CD4-positive, CD25-positive, alpha-beta regulatory T cell (primary cell): ENCODE measurements around the gene PRKG1. TPM values are rescaled to one million over a fixed set of nuclear protein-coding genes. Genes with fewer than 3 reads are reported as not detected.

ENCODE experiments used
- ATAC-seq, 2 donors: fragments of 150-1000 bp; cut with Tn5 transposase; one replicate each; pipeline ENCODE4 v1.10.0; 2021; ENCODE audit warnings: low read depth in 2 of 2, moderate number of reproducible peaks in 2 of 2, moderate library complexity in 1 of 2
- DNase-seq, 3 donors: peaks; one replicate each; pipeline versions ENCODE4 v3.0.0 to v3.0.0-alpha.2; 2012 to 2022; ENCODE audit warnings: mixed read lengths in 1 of 3
- H3K27ac ChIP-seq: one replicate; pipeline ENCODE4 v1.7.0; 2013; ENCODE audit warnings: mild to moderate bottlenecking, low read length; ENCODE audit not compliant: insufficient read depth, poor library complexity, severe bottlenecking
- H3K27me3 ChIP-seq: one replicate; pipeline ENCODE4 v1.7.0; 2013; ENCODE audit warnings: low read length; ENCODE audit not compliant: control insufficient read depth, insufficient read depth
- H3K36me3 ChIP-seq: one replicate; pipeline ENCODE4 v1.7.0; 2013; ENCODE audit warnings: mild to moderate bottlenecking, low read length, moderate library complexity; ENCODE audit not compliant: control insufficient read depth, insufficient read depth
- H3K4me1 ChIP-seq: 2 replicates; pipeline ENCODE4 v1.7.0; 2013; ENCODE audit warnings: mild to moderate bottlenecking, low read length; ENCODE audit not compliant: insufficient read depth, control insufficient read depth, poor library complexity, severe bottlenecking
- H3K4me3 ChIP-seq: one replicate; pipeline ENCODE4 v1.7.0; 2013; ENCODE audit warnings: low read depth, mild to moderate bottlenecking, low read length, moderate library complexity
- H3K9me3 ChIP-seq, 2 experiments: 1 replicate in 1 of 2; 2 replicates in 1 of 2; pipeline ENCODE4 v1.7.0; 2013; ENCODE audit warnings: low read length in 2 of 2, mild to moderate bottlenecking in 1 of 2, moderate library complexity in 1 of 2; ENCODE audit not compliant: control insufficient read depth in 2 of 2
- H3K27ac Mint-ChIP-seq, 3 donors: one replicate each; pipeline ENCODE4 v1.8.0; 2020 to 2022; ENCODE audit warnings: mild to moderate bottlenecking in 3 of 3, mixed read lengths in 3 of 3, moderate library complexity in 2 of 3
- H3K27me3 Mint-ChIP-seq: one replicate; pipeline ENCODE4 v1.8.0; 2022; ENCODE audit warnings: mild to moderate bottlenecking, mixed read lengths
- H3K36me3 Mint-ChIP-seq: one replicate; pipeline ENCODE4 v1.8.0; 2020; ENCODE audit warnings: mixed read lengths
- H3K4me1 Mint-ChIP-seq, 4 donors: one replicate each; pipeline ENCODE4 v1.8.0; 2020 to 2022; ENCODE audit warnings: mixed read lengths in 4 of 4, mild to moderate bottlenecking in 1 of 4
- H3K4me3 Mint-ChIP-seq, 4 donors: one replicate each; pipeline ENCODE4 v1.8.0; 2020 to 2022; ENCODE audit warnings: mild to moderate bottlenecking in 4 of 4, mixed read lengths in 4 of 4, moderate library complexity in 3 of 4
- H3K9me3 Mint-ChIP-seq, 7 donors: one replicate each; pipeline ENCODE4 v1.8.0; 2020 to 2022; ENCODE audit warnings: mixed read lengths in 7 of 7, mild to moderate bottlenecking in 3 of 7, moderate library complexity in 2 of 7
- polyA plus RNA-seq, 4 donors: library from polyadenylated mRNA; unstranded; fragments of 300-500 nt; fragmentation: Illumina TruSeq; gene quantifications; one replicate each; pipeline ENCODE4 v1.2.3, GENCODE V29; 2021
- total RNA-seq: library from RNA; stranded (reverse); gene quantifications from one replicate; pipeline ENCODE4 v1.2.3, GENCODE V29; 2022

The PRKG1 gene
- total and polyA plus RNA-seq, 5 donors from 2014 or later = 0.30 TPM; not detected in 4

GRCh38 chr10:51077507-51077906 lies 3.2 kb downstream of the PRKG1 start:
- H3K27ac ChIP-seq = no peak overlapping the region

GRCh38 chr10:51079331-51079730 lies 5.0 kb downstream of the PRKG1 start:
- Histone ChIP-seq H3K27ac (no peak overlapping the region), H3K27me3 (peaks cover 7% of the 10 kb centered on the region), H3K4me1 (peaks cover under 1% of the 10 kb centered on the region), H3K36me3 (no peaks in the 10 kb centered on the region), H3K9me3 (no peaks in the 10 kb centered on the region), H3K4me3 (no peak overlapping the region)
- Mint-ChIP-seq H3K4me1 (peaks cover 0 to 7% (median 5%) of the 10 kb centered on the region in 4 donors), H3K27me3 (peaks cover 30% of the 10 kb centered on the region), H3K36me3 (no peaks in the 10 kb centered on the region), H3K9me3 (peaks cover 0 to 2% (median 0%) of the 10 kb centered on the region in 7 donors), H3K27ac (no peak overlapping the region), H3K4me3 (no peak overlapping the region)
- ATAC-seq = no peak
- DNase-seq = no peak

More at GRCh38 chr10:51077507-51077906, 3.2 kb downstream of the PRKG1 start:
- H3K4me1 ChIP-seq = peaks cover 2% of the 10 kb centered on the region
- no peak overlapping the region for H3K27ac Mint-ChIP-seq
- peaks cover 0 to 2% (median 0%) of the 10 kb centered on the region in 7 donors for H3K9me3 Mint-ChIP-seq
- no peaks in the 10 kb centered on the region for H3K9me3 ChIP-seq
- ATAC-seq (no peak), DNase-seq (no peak)
- H3K27me3 ChIP-seq = peaks cover 12% of the 10 kb centered on the region
- H3K4me3 Mint-ChIP-seq = no peak overlapping the region
- peaks cover 43% of the 10 kb centered on the region for H3K27me3 Mint-ChIP-seq
- H3K36me3 ChIP-seq = no peaks in the 10 kb centered on the region
- no peaks in the 10 kb centered on the region for H3K36me3 Mint-ChIP-seq
- peaks cover 0 to 12% (median 5%) of the 10 kb centered on the region in 4 donors for H3K4me1 Mint-ChIP-seq
- no peak overlapping the region for H3K4me3 ChIP-seq

GRCh38 chr10:51079766-51080165 lies 5.5 kb downstream of the PRKG1 start:
- Mint-ChIP-seq H3K4me3 (no peak overlapping the region), H3K27ac (no peak overlapping the region), H3K36me3 (no peaks in the 10 kb centered on the region), H3K4me1 (peaks cover 0 to 6% (median 5%) of the 10 kb centered on the region in 4 donors), H3K9me3 (peaks cover 0 to 2% (median 0%) of the 10 kb centered on the region in 7 donors), H3K27me3 (peaks cover 30% of the 10 kb centered on the region)
- Histone ChIP-seq H3K4me1 (no peaks in the 10 kb centered on the region), H3K36me3 (no peaks in the 10 kb centered on the region), H3K4me3 (no peak overlapping the region), H3K9me3 (no peaks in the 10 kb centered on the region), H3K27me3 (peaks cover 7% of the 10 kb centered on the region), H3K27ac (no peak overlapping the region)
- ATAC-seq (no peak), DNase-seq (no peak)

GRCh38 chr10:51080311-51081006 lies 6.2 kb downstream of the PRKG1 start:
- DNase-seq = no peak
- ATAC-seq = no peak
- Histone ChIP-seq H3K9me3 (no peaks in the 10 kb centered on the region), H3K4me1 (no peaks in the 10 kb centered on the region), H3K4me3 (no peak overlapping the region), H3K27me3 (peaks cover 7% of the 10 kb centered on the region), H3K36me3 (no peaks in the 10 kb centered on the region), H3K27ac (no peak overlapping the region)
- H3K27ac Mint-ChIP-seq = no peak overlapping the region
- H3K4me3 Mint-ChIP-seq = no peak overlapping the region
- no peaks in the 10 kb centered on the region for H3K9me3 Mint-ChIP-seq
- H3K36me3 Mint-ChIP-seq = no peaks in the 10 kb centered on the region
- peaks cover 26% of the 10 kb centered on the region for H3K27me3 Mint-ChIP-seq
- H3K4me1 Mint-ChIP-seq = peaks cover 0 to under 1% (median 0%) of the 10 kb centered on the region in 4 donors

GRCh38 chr10:51082857-51083256 lies 8.6 kb downstream of the PRKG1 start:
- Histone ChIP-seq H3K4me3 (no peak overlapping the region), H3K36me3 (no peaks in the 10 kb centered on the region), H3K27ac (no peak overlapping the region), H3K27me3 (no peaks in the 10 kb centered on the region), H3K9me3 (no peaks in the 10 kb centered on the region), H3K4me1 (no peaks in the 10 kb centered on the region)
- Mint-ChIP-seq H3K4me1 (no peaks in the 10 kb centered on the region), H3K9me3 (no peaks in the 10 kb centered on the region), H3K27ac (no peak overlapping the region), H3K27me3 (peaks cover 15% of the 10 kb centered on the region), H3K4me3 (no peak overlapping the region), H3K36me3 (no peaks in the 10 kb centered on the region)
- no peak for ATAC-seq
- DNase-seq = no peak

- H3K27me3 ChIP-seq = no peaks in the 10 kb centered on the region
- H3K4me1 ChIP-seq = no peaks in the 10 kb centered on the region
- H3K9me3 ChIP-seq = no peaks in the 10 kb centered on the region
- H3K9me3 Mint-ChIP-seq = no peaks in the 10 kb centered on the region
- H3K4me3 Mint-ChIP-seq = no peak overlapping the region
- no peak overlapping the region for H3K4me3 ChIP-seq
- ATAC-seq (no peak), DNase-seq (no peak)
- no peak overlapping the region for H3K27ac ChIP-seq
- H3K27me3 Mint-ChIP-seq = peaks cover 15% of the 10 kb centered on the region
- H3K4me1 Mint-ChIP-seq = no peaks in the 10 kb centered on the region
- H3K36me3 ChIP-seq = no peaks in the 10 kb centered on the region
- no peaks in the 10 kb centered on the region for H3K36me3 Mint-ChIP-seq
- H3K27ac Mint-ChIP-seq = no peak overlapping the region
Measured at GRCh38 chr10:51083356-51083853, 9.1 kb downstream of the PRKG1 start.

GRCh38 chr10:51085204-51085603 lies 10.9 kb downstream of the PRKG1 start:
- no peaks in the 10 kb centered on the region for H3K4me1 ChIP-seq
- Mint-ChIP-seq H3K27me3 (peaks cover 11% of the 10 kb centered on the region), H3K36me3 (no peaks in the 10 kb centered on the region), H3K4me3 (no peak overlapping the region), H3K27ac (no peak overlapping the region), H3K9me3 (no peaks in the 10 kb centered on the region), H3K4me1 (no peaks in the 10 kb centered on the region)
- H3K9me3 ChIP-seq = no peaks in the 10 kb centered on the region
- no peaks in the 10 kb centered on the region for H3K27me3 ChIP-seq
- no peak overlapping the region for H3K27ac ChIP-seq
- ATAC-seq = no peak
- H3K4me3 ChIP-seq = no peak overlapping the region
- H3K36me3 ChIP-seq = no peaks in the 10 kb centered on the region
- no peak for DNase-seq

GRCh38 chr10:51086710-51087109 lies 12.4 kb downstream of the PRKG1 start:
- H3K4me3 ChIP-seq = no peak overlapping the region
- no peaks in the 10 kb centered on the region for H3K4me1 ChIP-seq
- Mint-ChIP-seq H3K9me3 (no peaks in the 10 kb centered on the region), H3K36me3 (no peaks in the 10 kb centered on the region), H3K27me3 (peaks cover 5% of the 10 kb centered on the region), H3K4me3 (no peak overlapping the region), H3K27ac (no peak overlapping the region), H3K4me1 (no peaks in the 10 kb centered on the region)
- ATAC-seq (no peak), DNase-seq (no peak)
- H3K27me3 ChIP-seq = no peaks in the 10 kb centered on the region
- H3K9me3 ChIP-seq = no peaks in the 10 kb centered on the region
- no peak overlapping the region for H3K27ac ChIP-seq
- no peaks in the 10 kb centered on the region for H3K36me3 ChIP-seq
